Liver (tissue), 9 donors: Measurements from ENCODE around the gene SAA1. TPM values are rescaled to one million over a fixed set of nuclear protein-coding genes. Genes with fewer than 3 reads are reported as not detected.

Experiments used
- DNase-seq: peaks from one replicate; pipeline ENCODE4 v3.0.0-alpha.2; 2017; ENCODE audit warnings: low spot score
- H3K27ac ChIP-seq, 2 donors: one replicate each; pipeline ENCODE4 v1.7.0; 2013; ENCODE audit warnings: inconsistent platforms in 2 of 2, low read length in 2 of 2, control low read depth in 1 of 2, low read depth in 1 of 2, mild to moderate bottlenecking in 1 of 2
- H3K27me3 ChIP-seq, 4 donors: one replicate each; pipeline versions ENCODE4 v1.6.1 to v1.7.0; 2013; ENCODE audit warnings: low read length in 3 of 4, inconsistent platforms in 1 of 4, mild to moderate bottlenecking in 1 of 4, moderate library complexity in 1 of 4; ENCODE audit not compliant: control insufficient read depth in 4 of 4, insufficient read depth in 4 of 4
- H3K36me3 ChIP-seq, 4 donors: one replicate each; pipeline versions ENCODE4 v1.6.1 to v1.7.0; 2013; ENCODE audit warnings: low read length in 3 of 4, mild to moderate bottlenecking in 3 of 4, low read depth in 1 of 4, moderate library complexity in 1 of 4; ENCODE audit not compliant: control insufficient read depth in 4 of 4, insufficient read depth in 3 of 4
- H3K4me1 ChIP-seq, 4 donors: one replicate each; pipeline versions ENCODE4 v1.6.1 to v1.7.0; 2013; ENCODE audit warnings: low read length in 3 of 4, mild to moderate bottlenecking in 3 of 4, moderate library complexity in 1 of 4; ENCODE audit not compliant: control insufficient read depth in 4 of 4, insufficient read depth in 4 of 4
- H3K4me3 ChIP-seq, 3 donors: one replicate each; pipeline versions ENCODE4 v1.6.1 to v1.7.0; 2013; ENCODE audit warnings: low read length in 3 of 3, control low read depth in 1 of 3, low read depth in 1 of 3, mild to moderate bottlenecking in 1 of 3
- H3K9ac ChIP-seq, 2 donors: one replicate each; pipeline ENCODE4 v1.7.0; 2013; ENCODE audit warnings: low read length in 2 of 2, mild to moderate bottlenecking in 2 of 2, moderate library complexity in 2 of 2, control low read depth in 1 of 2, low read depth in 1 of 2
- H3K9me3 ChIP-seq, 4 donors: one replicate each; pipeline versions ENCODE4 v1.6.1 to v1.7.0; 2013; ENCODE audit warnings: low read length in 3 of 4; ENCODE audit not compliant: control insufficient read depth in 4 of 4
- EGR1 ChIP-seq, 2 donors: IDR thresholded peaks; 2 replicates each; pipeline ENCODE4 v1.6.1; 2016 to 2018; ENCODE audit warnings: antibody characterized with exemption in 2 of 2, low read depth in 2 of 2
- FOXA1 ChIP-seq: IDR thresholded peaks from 2 replicates; pipeline ENCODE4 v1.6.1; 2016; ENCODE audit warnings: antibody characterized with exemption
- FOXA2 ChIP-seq: IDR thresholded peaks from 2 replicates; pipeline ENCODE4 v1.6.1; 2016; ENCODE audit warnings: antibody characterized with exemption
- GABPA ChIP-seq, 2 donors: IDR thresholded peaks in 1 of 2; conservative IDR thresholded peaks in 1 of 2; 2 replicates each; pipeline ENCODE4 v1.6.1; 2016; ENCODE audit warnings: antibody characterized with exemption in 2 of 2, mild to moderate bottlenecking in 1 of 2, moderate library complexity in 1 of 2
- HNF4A ChIP-seq, 2 donors: conservative IDR thresholded peaks; 2 replicates each; pipeline ENCODE4 v1.6.1; 2016; ENCODE audit warnings: antibody characterized with exemption in 2 of 2, mild to moderate bottlenecking in 2 of 2
- HNF4G ChIP-seq: IDR thresholded peaks from 2 replicates; pipeline ENCODE4 v1.6.1; 2016; ENCODE audit warnings: antibody characterized with exemption
- NR2F2 ChIP-seq: IDR thresholded peaks from 2 replicates; pipeline ENCODE4 v1.6.1; 2016; ENCODE audit warnings: antibody characterized with exemption
- RAD21 ChIP-seq, 2 donors: IDR thresholded peaks; 2 replicates each; pipeline ENCODE4 v1.6.1; 2016; ENCODE audit warnings: antibody characterized with exemption in 2 of 2, mild to moderate bottlenecking in 2 of 2
- RXRA ChIP-seq, 2 donors: IDR thresholded peaks; 2 replicates each; pipeline ENCODE4 v1.6.1; 2017 to 2018; ENCODE audit warnings: antibody characterized with exemption in 2 of 2, mild to moderate bottlenecking in 1 of 2
- SP1 ChIP-seq: IDR thresholded peaks from 2 replicates; pipeline ENCODE4 v1.6.1; 2018; ENCODE audit warnings: antibody characterized with exemption, mild to moderate bottlenecking
- TAF1 ChIP-seq: conservative IDR thresholded peaks from 2 replicates; pipeline ENCODE4 v1.6.1; 2016; ENCODE audit warnings: antibody characterized with exemption, mild to moderate bottlenecking
- YY1 ChIP-seq: IDR thresholded peaks from 2 replicates; pipeline ENCODE4 v1.6.1; 2016; ENCODE audit warnings: antibody characterized with exemption, mild to moderate bottlenecking
- WGBS: extraction: QIAGEN DNeasy Blood & Tissue Kit; methylation state at CpG from one replicate; pipeline ENCODE4 v1.1.7; 2013; 5-methylcytosine and 5-hydroxymethylcytosine counted together
- polyA plus RNA-seq, 2 donors: library from polyadenylated mRNA; stranded (reverse) in 1 of 2; unstranded in 1 of 2; fragments of 200-250 nt in 1 of 2; fragments of >200 nt in 1 of 2; fragmentation: Nextera tagmentation in 1 of 2; extraction: Ambion mirVana in 1 of 2; gene quantifications; one replicate each; pipeline versions ENCODE4 v1.2.1 to v1.2.3, GENCODE V29; 2013 to 2015
- total RNA-seq, 2 donors: library from RNA; depleted of rRNA; stranded (reverse); fragments of >200 nt; gene quantifications; one replicate each; pipeline ENCODE4 v1.2.3, GENCODE V29; 2014
- TF ChIP-seq, protein P1 (sequence below): IDR thresholded peaks from 2 replicates; pipeline ENCODE4 v1.6.1; 2016; ENCODE audit warnings: antibody characterized with exemption
- TF ChIP-seq, protein P2 (sequence below): fragments of 150-350 bp; IDR thresholded peaks from 2 replicates; pipeline ENCODE4 v1.5.1; 2017; ENCODE audit warnings: improper control_type of control experiment, low read depth, low read length; ENCODE audit not compliant: missing input control
- TF ChIP-seq, protein P3 (sequence below): IDR thresholded peaks from 2 replicates; pipeline ENCODE4 v1.6.1; 2016; ENCODE audit warnings: antibody characterized with exemption
- TF ChIP-seq, protein P4 (sequence below): IDR thresholded peaks from 2 replicates; pipeline ENCODE4 v1.6.1; 2016; ENCODE audit warnings: antibody characterized with exemption
- TF ChIP-seq, protein P5 (sequence below): IDR thresholded peaks from 2 replicates; pipeline ENCODE4 v1.6.1; 2016; ENCODE audit warnings: antibody characterized with exemption, mild to moderate bottlenecking
- donor health status: healthy.
- donor health status: healthy.
- donor health status: healthy.
- donor health status: healthy.
- donor health status: healthy.

SAA1 gene
- total and polyA plus RNA-seq, 4 donors: 20.4 to 33,277 (median 21,062) TPM

GRCh38 chr11:18225913-18226312 is 40.2 kb upstream of the SAA1 start:
- 82% methylated on average over 2 of the region's 2 CpGs for WGBS
- Histone ChIP-seq H3K9me3 (peaks cover 0 to under 1% (median 0%) of the 10 kb centered on the region in 4 donors), H3K4me3 (no peak overlapping the region), H3K9ac (no peak overlapping the region), H3K27me3 (no peaks in the 10 kb centered on the region), H3K4me1 (peaks cover 4 to 19% (median 15%) of the 10 kb centered on the region in 4 donors), H3K27ac (no peak overlapping the region), H3K36me3 (no peaks in the 10 kb centered on the region)
- no peak for DNase-seq
- TF ChIP-seq, protein P1, sequence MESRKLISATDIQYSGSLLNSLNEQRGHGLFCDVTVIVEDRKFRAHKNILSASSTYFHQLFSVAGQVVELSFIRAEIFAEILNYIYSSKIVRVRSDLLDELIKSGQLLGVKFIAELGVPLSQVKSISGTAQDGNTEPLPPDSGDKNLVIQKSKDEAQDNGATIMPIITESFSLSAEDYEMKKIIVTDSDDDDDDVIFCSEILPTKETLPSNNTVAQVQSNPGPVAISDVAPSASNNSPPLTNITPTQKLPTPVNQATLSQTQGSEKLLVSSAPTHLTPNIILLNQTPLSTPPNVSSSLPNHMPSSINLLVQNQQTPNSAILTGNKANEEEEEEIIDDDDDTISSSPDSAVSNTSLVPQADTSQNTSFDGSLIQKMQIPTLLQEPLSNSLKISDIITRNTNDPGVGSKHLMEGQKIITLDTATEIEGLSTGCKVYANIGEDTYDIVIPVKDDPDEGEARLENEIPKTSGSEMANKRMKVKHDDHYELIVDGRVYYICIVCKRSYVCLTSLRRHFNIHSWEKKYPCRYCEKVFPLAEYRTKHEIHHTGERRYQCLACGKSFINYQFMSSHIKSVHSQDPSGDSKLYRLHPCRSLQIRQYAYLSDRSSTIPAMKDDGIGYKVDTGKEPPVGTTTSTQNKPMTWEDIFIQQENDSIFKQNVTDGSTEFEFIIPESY: no peak
- no peak for TF ChIP-seq RAD21 (IDR thresholded peaks at IDR 0.05)
- TF ChIP-seq, protein P2, sequence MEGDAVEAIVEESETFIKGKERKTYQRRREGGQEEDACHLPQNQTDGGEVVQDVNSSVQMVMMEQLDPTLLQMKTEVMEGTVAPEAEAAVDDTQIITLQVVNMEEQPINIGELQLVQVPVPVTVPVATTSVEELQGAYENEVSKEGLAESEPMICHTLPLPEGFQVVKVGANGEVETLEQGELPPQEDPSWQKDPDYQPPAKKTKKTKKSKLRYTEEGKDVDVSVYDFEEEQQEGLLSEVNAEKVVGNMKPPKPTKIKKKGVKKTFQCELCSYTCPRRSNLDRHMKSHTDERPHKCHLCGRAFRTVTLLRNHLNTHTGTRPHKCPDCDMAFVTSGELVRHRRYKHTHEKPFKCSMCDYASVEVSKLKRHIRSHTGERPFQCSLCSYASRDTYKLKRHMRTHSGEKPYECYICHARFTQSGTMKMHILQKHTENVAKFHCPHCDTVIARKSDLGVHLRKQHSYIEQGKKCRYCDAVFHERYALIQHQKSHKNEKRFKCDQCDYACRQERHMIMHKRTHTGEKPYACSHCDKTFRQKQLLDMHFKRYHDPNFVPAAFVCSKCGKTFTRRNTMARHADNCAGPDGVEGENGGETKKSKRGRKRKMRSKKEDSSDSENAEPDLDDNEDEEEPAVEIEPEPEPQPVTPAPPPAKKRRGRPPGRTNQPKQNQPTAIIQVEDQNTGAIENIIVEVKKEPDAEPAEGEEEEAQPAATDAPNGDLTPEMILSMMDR: no peak
- TF ChIP-seq, protein P3, sequence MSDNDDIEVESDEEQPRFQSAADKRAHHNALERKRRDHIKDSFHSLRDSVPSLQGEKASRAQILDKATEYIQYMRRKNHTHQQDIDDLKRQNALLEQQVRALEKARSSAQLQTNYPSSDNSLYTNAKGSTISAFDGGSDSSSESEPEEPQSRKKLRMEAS: no peak
- TF ChIP-seq TAF1: no peak
- no peak for TF ChIP-seq HNF4G
- no peak for TF ChIP-seq RXRA (IDR thresholded peaks at IDR 0.05)
- TF ChIP-seq, protein P4, sequence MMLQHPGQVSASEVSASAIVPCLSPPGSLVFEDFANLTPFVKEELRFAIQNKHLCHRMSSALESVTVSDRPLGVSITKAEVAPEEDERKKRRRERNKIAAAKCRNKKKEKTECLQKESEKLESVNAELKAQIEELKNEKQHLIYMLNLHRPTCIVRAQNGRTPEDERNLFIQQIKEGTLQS: no peak
- TF ChIP-seq FOXA1: no peak
- no peak for TF ChIP-seq SP1
- TF ChIP-seq EGR1 (IDR thresholded peaks at IDR 0.05; ENCODE audit: low read depth in 2 of 2): no peak
- no peak for TF ChIP-seq HNF4A (conservative IDR thresholded peaks at IDR 0.05)
- no peak for TF ChIP-seq GABPA (IDR thresholded peaks at IDR 0.05 in 1 of 2, conservative IDR thresholded peaks at IDR 0.05 in 1 of 2)
- no peak for TF ChIP-seq YY1
- TF ChIP-seq, protein P5, sequence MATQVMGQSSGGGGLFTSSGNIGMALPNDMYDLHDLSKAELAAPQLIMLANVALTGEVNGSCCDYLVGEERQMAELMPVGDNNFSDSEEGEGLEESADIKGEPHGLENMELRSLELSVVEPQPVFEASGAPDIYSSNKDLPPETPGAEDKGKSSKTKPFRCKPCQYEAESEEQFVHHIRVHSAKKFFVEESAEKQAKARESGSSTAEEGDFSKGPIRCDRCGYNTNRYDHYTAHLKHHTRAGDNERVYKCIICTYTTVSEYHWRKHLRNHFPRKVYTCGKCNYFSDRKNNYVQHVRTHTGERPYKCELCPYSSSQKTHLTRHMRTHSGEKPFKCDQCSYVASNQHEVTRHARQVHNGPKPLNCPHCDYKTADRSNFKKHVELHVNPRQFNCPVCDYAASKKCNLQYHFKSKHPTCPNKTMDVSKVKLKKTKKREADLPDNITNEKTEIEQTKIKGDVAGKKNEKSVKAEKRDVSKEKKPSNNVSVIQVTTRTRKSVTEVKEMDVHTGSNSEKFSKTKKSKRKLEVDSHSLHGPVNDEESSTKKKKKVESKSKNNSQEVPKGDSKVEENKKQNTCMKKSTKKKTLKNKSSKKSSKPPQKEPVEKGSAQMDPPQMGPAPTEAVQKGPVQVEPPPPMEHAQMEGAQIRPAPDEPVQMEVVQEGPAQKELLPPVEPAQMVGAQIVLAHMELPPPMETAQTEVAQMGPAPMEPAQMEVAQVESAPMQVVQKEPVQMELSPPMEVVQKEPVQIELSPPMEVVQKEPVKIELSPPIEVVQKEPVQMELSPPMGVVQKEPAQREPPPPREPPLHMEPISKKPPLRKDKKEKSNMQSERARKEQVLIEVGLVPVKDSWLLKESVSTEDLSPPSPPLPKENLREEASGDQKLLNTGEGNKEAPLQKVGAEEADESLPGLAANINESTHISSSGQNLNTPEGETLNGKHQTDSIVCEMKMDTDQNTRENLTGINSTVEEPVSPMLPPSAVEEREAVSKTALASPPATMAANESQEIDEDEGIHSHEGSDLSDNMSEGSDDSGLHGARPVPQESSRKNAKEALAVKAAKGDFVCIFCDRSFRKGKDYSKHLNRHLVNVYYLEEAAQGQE: no peak
- TF ChIP-seq FOXA2: no peak

GRCh38 chr11:18229501-18229900 is 36.6 kb upstream of the SAA1 start:
- Histone ChIP-seq H3K4me1 (peaks cover 0 to 20% (median 5%) of the 10 kb centered on the region in 4 donors), H3K9ac (no peak overlapping the region), H3K27me3 (no peaks in the 10 kb centered on the region), H3K36me3 (peaks cover 0 to 8% (median under 1%) of the 10 kb centered on the region in 4 donors), H3K27ac (no peak overlapping the region), H3K9me3 (no peaks in the 10 kb centered on the region), H3K4me3 (no peak overlapping the region)
- DNase-seq: no peak
- TF ChIP-seq GABPA (IDR thresholded peaks at IDR 0.05 in 1 of 2, conservative IDR thresholded peaks at IDR 0.05 in 1 of 2) (no peak), NR2F2 (no peak), FOXA2 (no peak)
- TF ChIP-seq, protein P1: no peak
- TF ChIP-seq, protein P5: no peak
- 77% methylated on average over 3 of the region's 3 CpGs for WGBS
